HepG2 (cell line): ENCODE data around the gene EPHA2. TPM values are rescaled to one million over a fixed set of nuclear protein-coding genes. Genes with fewer than 3 reads are reported as not detected.

Experiments
- CBX1 ChIP-seq: IDR thresholded peaks from one replicate; pipeline ENCODE4 v1.6.1; 2016; ENCODE audit warnings: antibody characterized with exemption, low read depth
- CREB3 ChIP-seq: sonication (generic); formaldehyde crosslinking; IDR thresholded peaks from 2 replicates; pipeline ENCODE4 v1.5.0; 2020; ENCODE audit warnings: missing genetic modification reagents
- GZF1 ChIP-seq: sonication (generic); formaldehyde crosslinking; IDR thresholded peaks from 2 replicates; pipeline ENCODE4 v1.5.1; 2020; ENCODE audit warnings: mild to moderate bottlenecking, missing genetic modification reagents
- HDAC1 ChIP-seq: sonication (generic); formaldehyde crosslinking; IDR thresholded peaks from 2 replicates; pipeline ENCODE4 v1.5.1; 2020; ENCODE audit warnings: mild to moderate bottlenecking, missing genetic modification reagents
- PAWR ChIP-seq: sonication (generic); formaldehyde crosslinking; IDR thresholded peaks from 2 replicates; pipeline ENCODE4 v1.4.0; 2020; ENCODE audit warnings: missing genetic modification reagents, mild to moderate bottlenecking, borderline replicate concordance
- ZBTB49 ChIP-seq: sonication (generic); formaldehyde crosslinking; IDR thresholded peaks from 2 replicates; pipeline ENCODE4 v1.4.0; 2020; ENCODE audit warnings: missing genetic modification reagents, borderline replicate concordance
- ZFP36 ChIP-seq: fragments of 150-350 bp; IDR thresholded peaks from 2 replicates; pipeline ENCODE4 v1.6.1; 2018; ENCODE audit warnings: borderline replicate concordance, low read length, low read depth; ENCODE audit not compliant: partially characterized antibody
- ZNF282 ChIP-seq: fragments of 450-650 bp; IDR thresholded peaks from 2 replicates; pipeline ENCODE4 v1.6.1; 2018; ENCODE audit not compliant: partially characterized antibody
- ZNF318 ChIP-seq: sonication (generic); formaldehyde crosslinking; IDR thresholded peaks from 2 replicates; pipeline ENCODE4 v1.4.0; 2020; ENCODE audit warnings: mild to moderate bottlenecking, missing genetic modification reagents
- ZSCAN29 ChIP-seq: sonication (generic); formaldehyde crosslinking; conservative IDR thresholded peaks from 2 replicates; pipeline ENCODE4 v1.4.0; 2020; ENCODE audit warnings: mild to moderate bottlenecking, missing genetic modification reagents
- polyA plus RNA-seq, 8 experiments: library from polyadenylated mRNA; depleted of rRNA in 3 of 8; stranded (reverse) in 7 of 8; unstranded in 1 of 8; fragments of >200 nt; fragmentation: Illumina TruSeq in 4 of 8; extraction: Trizol in 4 of 8; gene quantifications; 2 replicates each; pipeline versions ENCODE4 v1.2.1 to v1.2.3, GENCODE V29; 2011 to 2016; ENCODE audit warnings: low read depth in 4 of 8, missing spikeins in 1 of 8, mixed read lengths in 1 of 8; ENCODE audit not compliant: insufficient read depth in 1 of 8
- total RNA-seq, 5 experiments: library from RNA; depleted of rRNA; stranded (reverse); fragments of >200 nt; fragmentation: Illumina TruSeq; extraction: Trizol; gene quantifications; 2 replicates each; pipeline ENCODE4 v1.2.3, GENCODE V29; 2016; ENCODE audit warnings: low read depth in 1 of 5
- TF ChIP-seq, protein P1 (sequence below): sonication (generic); formaldehyde crosslinking; IDR thresholded peaks from 2 replicates; pipeline ENCODE4 v1.5.0; 2020; ENCODE audit warnings: mild to moderate bottlenecking, missing genetic modification reagents, borderline replicate concordance

EPHA2 gene
- total and polyA plus RNA-seq, 2 of the 13 experiments (the other 11 are each of a cell fraction or from before 2014, with no cell fraction given): 33.6 to 53.6 TPM

DNA sequence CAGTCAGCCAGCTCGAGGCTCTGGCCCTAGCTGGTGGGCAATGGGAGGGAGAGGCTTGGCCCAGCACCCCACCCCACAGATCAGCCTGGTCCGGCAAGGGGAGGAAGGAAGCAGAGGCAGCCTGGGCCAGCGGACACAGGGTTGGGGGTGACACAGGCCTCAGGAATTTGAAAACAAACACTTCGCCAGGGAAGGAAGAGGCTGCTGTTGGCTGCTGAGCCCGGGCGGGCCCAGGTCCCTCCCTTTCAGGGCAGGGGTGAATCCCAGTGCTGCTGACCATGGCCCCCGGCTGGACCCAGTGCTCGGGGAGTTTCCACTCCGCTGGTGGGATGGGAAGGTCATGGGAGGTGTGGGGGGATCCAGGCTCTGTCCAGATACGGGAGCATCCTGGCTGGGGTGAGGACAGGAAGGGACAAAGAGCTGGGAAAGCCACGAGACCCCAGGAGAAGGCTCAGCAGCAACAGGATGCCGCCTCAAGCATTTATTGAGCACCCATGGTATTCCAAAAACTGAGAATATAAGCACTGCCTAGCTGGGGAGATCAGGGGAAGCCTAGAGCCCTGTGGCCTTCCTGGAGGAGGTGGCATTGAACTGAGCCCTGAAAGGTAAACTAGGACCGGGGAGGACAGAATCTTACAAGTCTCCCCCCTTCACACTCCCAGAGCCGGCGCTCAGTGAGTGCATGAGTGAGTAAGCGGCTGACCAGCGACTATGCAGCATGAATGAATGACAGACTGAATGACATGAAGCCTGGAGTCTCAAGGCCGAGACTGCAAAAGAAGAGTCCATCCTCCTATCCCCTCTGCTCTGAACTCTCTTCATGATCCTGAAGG lies 26.2 kb upstream of the EPHA2 start (continued):
- 0 out of 2 replicates have a peak, but pooled peaks have one; percentile 44 for TF ChIP-seq ZNF318 (CRISPR knock-in tag)
- TF ChIP-seq ZBTB49 (CRISPR knock-in tag): no peak
- TF ChIP-seq PAWR: no peak
- no peak for TF ChIP-seq CBX1
- TF ChIP-seq CREB3: no peak
- TF ChIP-seq ZFP36: peak; percentile 11
- TF ChIP-seq GZF1: 0 out of 2 replicates have a peak, but pooled peaks have one; percentile 50
- TF ChIP-seq, protein P1, sequence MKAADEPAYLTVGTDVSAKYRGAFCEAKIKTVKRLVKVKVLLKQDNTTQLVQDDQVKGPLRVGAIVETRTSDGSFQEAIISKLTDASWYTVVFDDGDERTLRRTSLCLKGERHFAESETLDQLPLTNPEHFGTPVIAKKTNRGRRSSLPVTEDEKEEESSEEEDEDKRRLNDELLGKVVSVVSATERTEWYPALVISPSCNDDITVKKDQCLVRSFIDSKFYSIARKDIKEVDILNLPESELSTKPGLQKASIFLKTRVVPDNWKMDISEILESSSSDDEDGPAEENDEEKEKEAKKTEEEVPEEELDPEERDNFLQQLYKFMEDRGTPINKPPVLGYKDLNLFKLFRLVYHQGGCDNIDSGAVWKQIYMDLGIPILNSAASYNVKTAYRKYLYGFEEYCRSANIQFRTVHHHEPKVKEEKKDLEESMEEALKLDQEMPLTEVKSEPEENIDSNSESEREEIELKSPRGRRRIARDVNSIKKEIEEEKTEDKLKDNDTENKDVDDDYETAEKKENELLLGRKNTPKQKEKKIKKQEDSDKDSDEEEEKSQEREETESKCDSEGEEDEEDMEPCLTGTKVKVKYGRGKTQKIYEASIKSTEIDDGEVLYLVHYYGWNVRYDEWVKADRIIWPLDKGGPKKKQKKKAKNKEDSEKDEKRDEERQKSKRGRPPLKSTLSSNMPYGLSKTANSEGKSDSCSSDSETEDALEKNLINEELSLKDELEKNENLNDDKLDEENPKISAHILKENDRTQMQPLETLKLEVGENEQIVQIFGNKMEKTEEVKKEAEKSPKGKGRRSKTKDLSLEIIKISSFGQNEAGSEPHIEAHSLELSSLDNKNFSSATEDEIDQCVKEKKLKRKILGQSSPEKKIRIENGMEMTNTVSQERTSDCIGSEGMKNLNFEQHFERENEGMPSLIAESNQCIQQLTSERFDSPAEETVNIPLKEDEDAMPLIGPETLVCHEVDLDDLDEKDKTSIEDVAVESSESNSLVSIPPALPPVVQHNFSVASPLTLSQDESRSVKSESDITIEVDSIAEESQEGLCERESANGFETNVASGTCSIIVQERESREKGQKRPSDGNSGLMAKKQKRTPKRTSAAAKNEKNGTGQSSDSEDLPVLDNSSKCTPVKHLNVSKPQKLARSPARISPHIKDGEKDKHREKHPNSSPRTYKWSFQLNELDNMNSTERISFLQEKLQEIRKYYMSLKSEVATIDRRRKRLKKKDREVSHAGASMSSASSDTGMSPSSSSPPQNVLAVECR (CRISPR knock-in tag): peak; percentile 50; the same call in 1 of the 2 replicates
- peak; percentile 73; the same call in 1 of the 2 replicates for TF ChIP-seq HDAC1 (CRISPR knock-in tag)
- TF ChIP-seq ZSCAN29: no peak
- no peak for TF ChIP-seq ZNF282
